Measurements from ENCODE around the gene CACNA1D. TPM values are rescaled to one million over a fixed set of nuclear protein-coding genes. Genes with fewer than 3 reads are reported as not detected.

The CACNA1D gene
- total RNA-seq, 2 experiments from 2014 or later: not detected

GRCh38 chr3:53589806-53590205 lies 95.4 kb downstream of the CACNA1D start:
- POLR2A ChIA-PET: no interaction called here
- CTCF ChIA-PET: no interaction called here
- TF ChIP-seq CTCF (IDR thresholded peaks at IDR 0.05): no peak
- intact Hi-C loops (cut with micrococcal nuclease): no loop called here
- no peaks in the 10 kb centered on the region for H3K9me3 Mint-ChIP-seq
- H3K4me1 Mint-ChIP-seq (ENCODE audit: low read depth): no peaks in the 10 kb centered on the region
- DNase-seq (no peak), ATAC-seq (no peak)
- H3K27ac Mint-ChIP-seq: no peak overlapping the region
- peaks cover 2% of the 10 kb centered on the region for H3K27me3 Mint-ChIP-seq
- H3K36me3 Mint-ChIP-seq (ENCODE audit: low read depth): no peaks in the 10 kb centered on the region
- no peak overlapping the region for H3K4me3 Mint-ChIP-seq

GRCh38 chr3:53590606-53591005 lies 96.2 kb downstream of the CACNA1D start:
- POLR2A ChIA-PET: no interaction called here
- no peak for ATAC-seq
- Mint-ChIP-seq H3K36me3 (ENCODE audit: low read depth) (no peaks in the 10 kb centered on the region), H3K9me3 (no peaks in the 10 kb centered on the region), H3K27me3 (peaks cover 2% of the 10 kb centered on the region), H3K4me1 (ENCODE audit: low read depth) (no peaks in the 10 kb centered on the region), H3K27ac (no peak overlapping the region), H3K4me3 (no peak overlapping the region)
- no peak for DNase-seq
- intact Hi-C loops (cut with micrococcal nuclease): no loop called here
- TF ChIP-seq CTCF (IDR thresholded peaks at IDR 0.05): no peak
- CTCF ChIA-PET: no interaction called here

- Mint-ChIP-seq H3K36me3 (ENCODE audit: low read depth) (no peaks in the 10 kb centered on the region), H3K4me1 (ENCODE audit: low read depth) (no peaks in the 10 kb centered on the region), H3K4me3 (no peak overlapping the region), H3K9me3 (no peaks in the 10 kb centered on the region), H3K27ac (no peak overlapping the region), H3K27me3 (peaks cover 2% of the 10 kb centered on the region)
- no peak for ATAC-seq
- TF ChIP-seq CTCF (IDR thresholded peaks at IDR 0.05): no peak
- CTCF ChIA-PET: no interaction called here
- intact Hi-C loops (cut with micrococcal nuclease): no loop called here
- POLR2A ChIA-PET: no interaction called here
- DNase-seq: no peak
Measured at GRCh38 chr3:53591646-53592045, 97.2 kb downstream of the CACNA1D start.

GRCh38 chr3:53592862-53593261 lies 98.5 kb downstream of the CACNA1D start:
- ATAC-seq (no peak), DNase-seq (no peak)
- Mint-ChIP-seq H3K9me3 (no peaks in the 10 kb centered on the region), H3K4me1 (ENCODE audit: low read depth) (peaks cover 5% of the 10 kb centered on the region), H3K27ac (no peak overlapping the region), H3K27me3 (peaks cover 2% of the 10 kb centered on the region), H3K36me3 (ENCODE audit: low read depth) (no peaks in the 10 kb centered on the region), H3K4me3 (no peak overlapping the region)
- intact Hi-C loops (cut with micrococcal nuclease): no loop called here
- ChIA-PET POLR2A (interaction anchor here (1.0 kb wide), 1 partner anchor 245 kb away, joined by 3 read pairs; the partner anchor contains the start of gene DCP1A), CTCF (no interaction called here)
- no peak for TF ChIP-seq CTCF (IDR thresholded peaks at IDR 0.05)

GRCh38 chr3:53593611-53594010 lies 99.2 kb downstream of the CACNA1D start:
- no peak for TF ChIP-seq CTCF (IDR thresholded peaks at IDR 0.05)
- ChIA-PET POLR2A (no interaction called here), CTCF (no interaction called here)
- no peaks in the 10 kb centered on the region for H3K9me3 Mint-ChIP-seq
- H3K27ac Mint-ChIP-seq: no peak overlapping the region
- DNase-seq (no peak), ATAC-seq (no peak)
- peaks cover 2% of the 10 kb centered on the region for H3K27me3 Mint-ChIP-seq
- intact Hi-C loops (cut with micrococcal nuclease): no loop called here
- no peaks in the 10 kb centered on the region for H3K36me3 Mint-ChIP-seq (ENCODE audit: low read depth)
- peaks cover 6% of the 10 kb centered on the region for H3K4me1 Mint-ChIP-seq (ENCODE audit: low read depth)
- H3K4me3 Mint-ChIP-seq: no peak overlapping the region

All from activated CD8-positive, alpha-beta T cell treated with anti-CD3 and anti-CD28 coated beads for 36 hours (primary cell).